ENCODE results near the gene EVL.

EVL gene

DNA sequence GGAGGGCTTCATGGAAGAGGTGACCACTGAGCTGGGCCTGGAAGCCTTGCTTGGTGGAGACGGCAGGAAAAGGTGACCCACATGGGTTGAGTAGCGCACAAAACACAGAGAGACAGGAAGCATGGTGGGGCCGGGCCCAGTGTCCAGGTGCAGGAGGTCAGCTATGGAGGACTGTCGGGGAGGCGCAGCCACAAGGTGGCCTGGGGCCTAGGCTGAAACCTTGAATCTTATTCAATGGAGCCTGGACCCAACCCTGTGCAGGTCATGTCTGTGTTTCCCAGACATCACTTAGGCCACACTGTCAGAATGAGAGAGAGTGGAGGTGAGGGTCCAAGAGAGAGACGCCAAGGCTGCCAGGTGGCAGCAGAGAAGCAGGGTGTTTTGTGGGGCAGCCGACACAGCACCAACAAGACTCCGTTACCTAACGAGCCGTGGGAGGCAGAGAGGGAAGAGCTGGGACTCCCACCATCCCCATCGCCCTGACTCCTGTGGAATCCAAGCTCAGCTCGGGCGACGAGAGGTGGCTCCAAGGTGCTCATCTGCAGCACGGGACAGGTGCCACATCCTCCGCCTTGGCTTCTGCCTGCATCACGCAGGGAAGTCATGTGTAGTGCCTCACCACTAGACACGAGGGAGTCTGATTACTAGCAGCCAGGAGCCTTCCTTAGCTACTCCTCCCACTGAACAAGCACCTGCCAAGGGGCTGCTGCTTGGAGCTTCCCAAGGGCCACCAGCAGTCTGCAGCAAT lies 55.5 kb downstream of the EVL start:
- Mint-ChIP-seq H3K4me3 (no peak overlapping the region), H3K36me3 (peaks cover 15% of the 10 kb centered on the region)

DNA sequence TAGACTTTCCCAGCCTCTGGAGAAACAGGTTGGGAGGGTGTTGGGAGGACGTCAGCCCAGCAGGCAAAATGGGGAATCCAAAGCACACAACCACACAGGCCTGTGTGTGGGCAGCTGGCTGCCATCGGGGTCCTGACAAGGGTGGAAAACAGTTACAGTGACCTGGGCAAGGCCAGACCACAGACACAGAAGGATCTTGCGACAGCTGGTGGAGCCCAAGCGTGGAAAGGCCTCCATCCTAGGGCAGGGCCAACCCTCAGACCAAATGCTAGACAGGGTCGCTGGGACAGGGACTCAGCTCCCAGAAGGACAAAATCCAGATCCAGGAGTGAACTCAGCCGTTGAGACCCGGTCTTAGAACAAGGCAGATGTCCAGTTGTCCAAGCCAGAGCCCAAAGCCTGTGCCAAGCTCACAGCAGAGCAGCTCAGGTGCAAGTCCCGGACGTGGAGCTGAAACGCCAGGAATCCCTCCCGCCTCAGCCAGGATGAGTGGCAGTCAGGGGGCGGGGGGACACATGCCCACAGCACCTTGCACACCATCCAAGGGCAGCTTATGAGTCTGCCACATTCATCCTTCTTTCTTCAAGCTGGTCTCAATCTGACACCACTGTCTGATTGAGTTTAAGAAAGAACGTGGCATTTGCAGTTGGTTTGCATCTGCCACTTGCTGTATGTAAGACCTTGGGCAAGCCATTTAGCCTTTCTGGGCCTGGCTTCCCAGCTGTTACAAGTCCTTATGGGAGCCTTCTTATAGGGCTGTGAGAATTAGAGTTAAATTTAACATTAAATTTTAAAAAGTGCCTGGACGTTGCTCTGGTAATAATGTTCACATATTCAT lies 56.6 kb downstream of the EVL start:
- H3K36me3 Mint-ChIP-seq, result peaks cover 14% of the 10 kb centered on the region
- H3K9me3 Mint-ChIP-seq, result no peaks in the 10 kb centered on the region
- no peak overlapping the region for H3K27ac Mint-ChIP-seq
- H3K4me3 Mint-ChIP-seq, result no peak overlapping the region
- H3K27me3 Mint-ChIP-seq, result no peaks in the 10 kb centered on the region
- DNase-seq (ENCODE audit: low spot score in 2 of 2) (no peak), ATAC-seq (ENCODE audit: low read depth) (no peak)
- peaks cover 22% of the 10 kb centered on the region for H3K4me1 Mint-ChIP-seq

More for the DNA sequence above, 55.5 kb downstream of the EVL start:
- Mint-ChIP-seq H3K4me1 (peaks cover 25% of the 10 kb centered on the region), H3K27me3 (no peaks in the 10 kb centered on the region), H3K9me3 (no peaks in the 10 kb centered on the region), H3K27ac (no peak overlapping the region)
- DNase-seq (ENCODE audit: low spot score in 2 of 2) (no peak), ATAC-seq (ENCODE audit: low read depth) (no peak)

DNA sequence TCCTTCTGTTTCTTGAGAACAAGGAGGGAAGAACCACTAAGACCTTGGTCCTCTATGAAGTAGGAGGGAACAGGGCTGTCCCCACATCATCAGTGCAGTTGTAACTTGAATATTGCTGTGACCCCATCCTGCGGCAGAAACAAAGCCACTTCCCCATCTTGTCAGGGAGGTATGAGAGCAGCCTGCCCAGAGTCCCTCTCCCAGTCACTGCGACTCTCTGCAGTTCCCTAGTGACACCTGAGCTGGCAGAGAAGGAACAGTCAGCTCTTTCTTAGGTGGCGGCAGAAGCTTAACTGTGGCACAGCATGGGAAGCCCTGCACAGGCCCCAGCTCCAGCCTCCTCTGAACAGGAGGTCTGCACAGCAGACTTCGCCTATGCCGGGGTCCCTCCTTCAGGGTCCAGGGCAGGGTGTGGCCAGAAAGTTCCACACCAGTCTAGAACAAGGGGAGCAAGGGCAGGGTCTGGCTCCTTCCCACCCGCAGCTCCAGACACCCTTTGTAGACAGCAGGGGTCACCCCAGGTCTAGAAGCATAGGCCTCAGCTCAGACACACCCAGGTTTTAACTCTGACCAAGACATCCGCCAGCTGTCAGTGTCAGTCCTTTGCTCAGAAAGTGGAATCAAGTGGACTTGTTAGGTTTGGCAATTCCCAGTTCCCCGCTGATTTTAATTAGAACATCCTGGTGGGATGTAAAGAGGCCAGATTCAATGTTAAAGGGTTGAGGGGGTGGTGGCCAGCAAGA lies 57.4 kb downstream of the EVL start:
- Mint-ChIP-seq H3K27ac (peak overlapping the region; percentile 28), H3K9me3 (no peaks in the 10 kb centered on the region), H3K36me3 (peaks cover 17% of the 10 kb centered on the region), H3K4me1 (peaks cover 17% of the 10 kb centered on the region), H3K27me3 (no peaks in the 10 kb centered on the region), H3K4me3 (no peak overlapping the region)
- ATAC-seq (ENCODE audit: low read depth) (no peak), DNase-seq (ENCODE audit: low spot score in 2 of 2) (no peak)

DNA sequence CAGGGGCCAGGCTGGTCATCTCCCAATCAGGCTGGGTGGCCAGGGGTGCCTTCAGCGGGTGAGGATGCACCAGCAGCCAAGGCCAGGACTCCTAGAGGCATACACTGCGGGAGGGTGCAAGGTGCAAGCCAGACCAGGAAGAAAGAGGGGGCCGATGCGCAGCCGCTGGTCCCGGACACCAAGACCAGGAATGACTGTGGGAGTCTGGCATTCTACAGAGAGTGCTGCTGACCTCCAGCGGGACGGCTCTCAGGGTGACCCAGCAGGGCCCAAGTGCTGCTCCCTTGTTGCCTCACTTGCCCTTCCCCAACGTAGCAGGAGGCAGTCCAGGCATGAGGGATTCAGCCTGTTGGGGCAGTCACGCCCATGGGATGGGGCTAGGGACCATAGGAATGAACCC lies 58.4 kb downstream of the EVL start:
- no peaks in the 10 kb centered on the region for H3K9me3 Mint-ChIP-seq
- H3K36me3 Mint-ChIP-seq, result peaks cover 17% of the 10 kb centered on the region

DNA sequence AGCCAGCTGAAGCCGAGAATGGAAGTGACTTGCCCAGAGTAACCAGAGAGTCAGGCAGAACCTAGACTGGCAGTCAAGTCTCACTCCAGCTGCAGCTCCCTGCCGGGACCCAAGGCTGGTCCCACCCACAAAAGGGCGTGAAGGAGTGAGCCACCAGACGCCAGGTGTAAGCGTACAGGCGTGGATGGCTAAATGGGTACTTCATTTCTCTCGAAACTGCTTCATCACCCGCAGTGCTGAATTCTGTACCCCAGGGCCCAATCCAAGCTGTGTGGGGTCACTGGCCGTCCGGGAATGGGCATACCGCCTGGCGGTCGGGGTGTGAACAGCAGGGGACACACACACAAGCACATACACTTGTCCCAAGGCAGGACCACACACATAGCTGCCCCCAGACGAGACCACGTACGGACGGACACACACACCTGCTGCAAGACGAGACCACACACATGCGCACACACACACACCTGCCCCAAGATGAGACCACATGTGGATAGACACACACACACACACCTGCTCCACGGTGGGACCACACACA lies 59.4 kb downstream of the EVL start:
- Mint-ChIP-seq H3K9me3 (no peaks in the 10 kb centered on the region), H3K27ac (no peak overlapping the region), H3K4me3 (no peak overlapping the region), H3K36me3 (peaks cover 17% of the 10 kb centered on the region), H3K27me3 (no peaks in the 10 kb centered on the region), H3K4me1 (peaks cover 8% of the 10 kb centered on the region)
- DNase-seq (ENCODE audit: low spot score in 2 of 2), result no peak
- no peak for ATAC-seq (ENCODE audit: low read depth)

More for the DNA sequence above, 58.4 kb downstream of the EVL start:
- DNase-seq (ENCODE audit: low spot score in 2 of 2) (no peak), ATAC-seq (ENCODE audit: low read depth) (no peak)
- Mint-ChIP-seq H3K4me1 (peaks cover 8% of the 10 kb centered on the region), H3K27ac (no peak overlapping the region), H3K27me3 (no peaks in the 10 kb centered on the region), H3K4me3 (no peak overlapping the region)

DNA sequence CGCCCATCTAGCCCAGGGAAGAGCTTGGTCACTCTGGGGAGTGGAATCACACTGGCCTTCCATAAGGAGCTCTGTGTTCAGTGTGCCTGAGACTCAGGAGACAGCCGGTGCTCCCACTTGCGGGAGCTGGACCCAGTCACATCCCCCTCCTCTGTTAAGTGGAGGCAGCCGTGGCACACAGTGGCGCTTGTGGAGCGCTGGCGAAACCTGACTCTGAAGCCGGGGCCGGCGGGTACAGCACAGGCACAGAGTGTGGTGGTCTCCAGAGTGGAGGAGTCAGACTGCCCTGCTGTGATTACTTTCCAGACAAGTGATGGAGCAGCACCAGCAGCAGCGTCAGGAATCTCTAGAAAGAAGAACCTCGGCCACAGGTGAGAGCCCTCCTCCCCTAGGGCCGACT lies 61.2 kb downstream of the EVL start:
- no peak overlapping the region for H3K27ac Mint-ChIP-seq
- peaks cover 20% of the 10 kb centered on the region for H3K36me3 Mint-ChIP-seq
- H3K4me3 Mint-ChIP-seq, result no peak overlapping the region
- ATAC-seq (ENCODE audit: low read depth), result no peak
- H3K9me3 Mint-ChIP-seq, result no peaks in the 10 kb centered on the region
- H3K27me3 Mint-ChIP-seq, result no peaks in the 10 kb centered on the region
- no peak for DNase-seq (ENCODE audit: low spot score in 2 of 2)
- H3K4me1 Mint-ChIP-seq, result peaks cover 7% of the 10 kb centered on the region

DNA sequence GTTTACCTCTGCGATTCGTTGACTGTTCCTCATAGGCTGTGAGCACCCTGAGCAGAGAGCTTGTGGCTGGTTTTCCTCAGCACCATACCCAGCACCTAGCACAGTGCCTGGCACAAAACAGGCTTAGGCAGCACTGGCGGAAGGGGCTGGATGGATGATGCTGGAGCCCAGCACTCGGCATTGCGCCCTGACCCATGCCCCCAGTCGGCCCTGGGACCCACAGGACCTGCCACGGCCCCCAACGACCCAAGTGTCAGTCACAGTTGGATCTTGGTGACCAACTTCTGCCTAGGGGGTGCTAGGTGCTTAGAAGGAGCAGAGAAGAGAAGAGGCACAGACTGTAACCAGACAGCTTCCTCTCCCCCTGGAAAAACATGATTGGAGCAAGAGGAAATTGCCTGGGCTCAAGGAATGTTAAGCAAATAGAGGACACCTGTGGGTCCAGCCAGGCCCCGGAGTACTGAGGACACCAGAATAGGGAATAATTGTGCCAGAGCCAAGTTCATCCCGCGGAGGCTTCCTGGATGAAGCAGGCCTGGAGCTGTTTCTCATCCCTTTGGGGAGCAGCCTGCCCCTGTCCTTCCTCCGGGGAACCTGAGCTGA lies 62.7 kb downstream of the EVL start:
- peaks cover 7% of the 10 kb centered on the region for H3K4me1 Mint-ChIP-seq
- no peaks in the 10 kb centered on the region for H3K9me3 Mint-ChIP-seq
- no peaks in the 10 kb centered on the region for H3K27me3 Mint-ChIP-seq
- H3K27ac Mint-ChIP-seq, result no peak overlapping the region
- DNase-seq (ENCODE audit: low spot score in 2 of 2) (no peak), ATAC-seq (ENCODE audit: low read depth) (no peak)
- peaks cover 22% of the 10 kb centered on the region for H3K36me3 Mint-ChIP-seq
- no peak overlapping the region for H3K4me3 Mint-ChIP-seq

DNA sequence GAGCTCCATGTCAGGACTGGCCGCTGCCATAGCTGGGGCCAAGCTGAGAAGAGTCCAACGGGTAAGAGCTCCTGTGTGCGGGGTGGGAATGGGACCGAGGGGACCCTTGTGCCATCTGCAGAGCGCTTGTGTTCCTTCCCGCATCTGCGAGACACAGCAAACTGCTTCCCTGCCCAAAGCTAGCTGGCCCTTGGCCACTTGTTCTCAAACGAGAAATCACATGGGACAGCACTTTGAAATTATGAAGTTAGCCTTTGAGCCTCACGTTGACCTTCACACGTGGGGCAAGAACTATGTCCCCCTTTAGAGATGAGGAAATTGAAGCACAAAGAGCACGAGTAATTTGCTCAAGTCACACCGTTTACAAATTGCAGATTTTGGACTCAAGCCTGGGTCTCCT lies 63.5 kb downstream of the EVL start:
- H3K4me3 Mint-ChIP-seq, result no peak overlapping the region
- H3K27me3 Mint-ChIP-seq, result no peaks in the 10 kb centered on the region
- H3K36me3 Mint-ChIP-seq, result peaks cover 23% of the 10 kb centered on the region
- ATAC-seq (ENCODE audit: low read depth) (no peak), DNase-seq (ENCODE audit: low spot score in 2 of 2) (no peak)
- H3K4me1 Mint-ChIP-seq, result peaks cover 7% of the 10 kb centered on the region
- H3K27ac Mint-ChIP-seq, result no peak overlapping the region
- H3K9me3 Mint-ChIP-seq, result no peaks in the 10 kb centered on the region

DNA sequence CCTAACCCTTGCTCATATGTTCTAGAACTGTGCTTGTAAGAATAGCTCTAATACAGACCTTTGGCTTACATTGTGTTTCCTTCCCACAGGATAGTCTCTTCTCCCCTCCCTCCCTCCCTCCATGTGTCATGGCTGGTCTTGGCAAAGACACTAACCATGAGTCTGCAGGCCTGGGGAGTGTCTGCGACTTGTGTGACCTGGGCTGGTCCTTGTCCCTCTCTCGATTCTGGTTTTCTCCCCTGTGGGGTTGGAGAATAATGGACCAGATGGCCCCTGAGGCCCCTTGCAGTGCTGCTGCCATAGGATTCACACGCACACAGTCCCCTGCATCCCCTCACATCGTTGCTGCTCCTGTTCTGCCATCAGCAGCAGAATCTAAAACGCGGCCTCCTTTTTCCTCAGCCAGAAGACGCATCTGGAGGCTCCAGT lies 64.0 kb downstream of the EVL start:
- Mint-ChIP-seq H3K9me3 (no peaks in the 10 kb centered on the region), H3K4me1 (peaks cover 9% of the 10 kb centered on the region), H3K36me3 (peaks cover 27% of the 10 kb centered on the region), H3K4me3 (no peak overlapping the region), H3K27ac (no peak overlapping the region), H3K27me3 (no peaks in the 10 kb centered on the region)
- DNase-seq (ENCODE audit: low spot score in 2 of 2) (no peak), ATAC-seq (ENCODE audit: low read depth) (no peak)

DNA sequence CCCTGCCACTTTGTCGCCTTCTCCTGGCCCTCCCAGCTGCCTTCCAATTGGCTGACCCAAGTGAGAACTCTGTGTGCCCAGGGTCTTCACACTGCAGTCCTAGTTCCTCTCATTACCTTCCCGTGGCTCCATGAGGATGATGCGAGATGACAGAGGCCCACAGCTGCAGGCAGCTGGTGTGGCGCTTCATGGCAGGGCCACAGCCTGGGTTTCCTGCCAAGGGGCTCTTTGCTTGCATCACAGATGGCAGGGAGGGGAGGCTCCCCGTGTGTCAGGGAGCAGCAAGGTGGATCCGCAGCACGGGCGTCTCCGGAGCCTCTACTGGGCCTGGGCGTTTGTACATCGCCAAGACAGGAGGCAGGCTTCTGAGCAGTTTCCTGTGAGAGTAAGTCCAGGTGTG lies 65.3 kb downstream of the EVL start:
- H3K27me3 Mint-ChIP-seq, result no peaks in the 10 kb centered on the region
- H3K4me1 Mint-ChIP-seq, result peaks cover 6% of the 10 kb centered on the region
- H3K27ac Mint-ChIP-seq, result no peak overlapping the region
- H3K4me3 Mint-ChIP-seq, result no peak overlapping the region
- DNase-seq (ENCODE audit: low spot score in 2 of 2) (no peak), ATAC-seq (ENCODE audit: low read depth) (no peak)
- no peaks in the 10 kb centered on the region for H3K9me3 Mint-ChIP-seq
- H3K36me3 Mint-ChIP-seq, result peaks cover 21% of the 10 kb centered on the region

DNA sequence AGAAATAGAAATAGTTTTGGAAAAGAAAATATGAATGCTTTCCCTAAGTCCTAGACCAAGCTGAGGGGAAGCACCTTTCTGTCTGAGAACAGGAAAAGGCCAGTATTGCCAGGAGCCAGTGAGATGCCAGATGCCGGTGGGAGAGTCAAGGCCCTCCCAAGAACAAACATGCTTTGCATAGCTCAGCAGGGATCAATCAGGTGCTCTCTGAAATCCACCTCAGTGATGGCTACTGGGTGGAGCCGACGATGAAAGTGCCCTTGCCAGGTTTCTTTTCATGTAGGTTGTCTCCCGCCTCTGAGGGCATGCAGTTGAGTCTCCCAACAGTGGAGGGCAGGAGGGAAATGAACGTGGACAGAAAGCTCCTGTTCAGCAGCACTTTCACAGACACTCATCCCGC lies 66.0 kb downstream of the EVL start:
- H3K4me3 Mint-ChIP-seq, result no peak overlapping the region
- peaks cover 21% of the 10 kb centered on the region for H3K36me3 Mint-ChIP-seq
- DNase-seq (ENCODE audit: low spot score in 2 of 2) (no peak), ATAC-seq (ENCODE audit: low read depth) (no peak)
- no peak overlapping the region for H3K27ac Mint-ChIP-seq
- no peaks in the 10 kb centered on the region for H3K27me3 Mint-ChIP-seq
- no peaks in the 10 kb centered on the region for H3K9me3 Mint-ChIP-seq
- H3K4me1 Mint-ChIP-seq, result peaks cover 6% of the 10 kb centered on the region

DNA sequence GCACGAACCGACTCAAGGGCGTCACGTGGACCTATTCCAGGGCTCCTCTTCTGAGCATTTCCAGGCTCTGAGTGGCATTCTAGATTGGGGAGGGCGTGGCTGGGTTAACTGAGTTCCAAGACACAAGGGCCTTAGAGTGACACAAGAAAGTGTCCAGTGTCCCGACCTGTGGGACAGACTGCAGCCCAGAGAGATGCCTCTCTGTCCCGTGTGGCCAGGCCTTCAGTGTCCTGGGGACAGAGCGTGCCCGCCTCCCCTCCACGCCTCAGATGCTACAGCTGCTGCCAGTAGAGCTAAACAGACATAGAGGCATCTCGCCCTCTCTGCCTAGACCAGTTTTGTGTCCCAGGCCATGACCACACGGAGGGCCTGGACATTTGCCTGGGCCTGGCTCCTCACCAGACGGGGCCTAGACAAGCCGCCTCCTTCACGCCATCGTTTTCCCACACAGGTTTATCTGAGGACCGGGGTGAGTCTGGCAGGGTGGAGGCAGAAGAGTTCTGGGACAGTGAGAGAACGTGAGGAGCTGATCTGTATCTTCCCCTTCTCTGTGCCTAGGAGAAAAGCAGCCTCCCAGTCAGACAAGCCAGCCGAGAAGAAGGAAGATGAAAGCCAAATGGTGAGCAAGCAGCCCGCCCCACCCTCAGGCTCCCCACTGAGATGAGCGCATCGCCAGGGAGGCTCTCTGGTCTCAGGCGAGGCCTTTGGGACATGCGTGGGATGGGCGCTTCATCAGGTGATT lies 67.1 kb downstream of the EVL start:
- Mint-ChIP-seq H3K4me3 (no peak overlapping the region), H3K4me1 (peaks cover 6% of the 10 kb centered on the region), H3K9me3 (no peaks in the 10 kb centered on the region), H3K27ac (no peak overlapping the region), H3K27me3 (no peaks in the 10 kb centered on the region), H3K36me3 (peaks cover 21% of the 10 kb centered on the region)
- ATAC-seq (ENCODE audit: low read depth), result no peak
- no peak for DNase-seq (ENCODE audit: low spot score in 2 of 2)

DNA sequence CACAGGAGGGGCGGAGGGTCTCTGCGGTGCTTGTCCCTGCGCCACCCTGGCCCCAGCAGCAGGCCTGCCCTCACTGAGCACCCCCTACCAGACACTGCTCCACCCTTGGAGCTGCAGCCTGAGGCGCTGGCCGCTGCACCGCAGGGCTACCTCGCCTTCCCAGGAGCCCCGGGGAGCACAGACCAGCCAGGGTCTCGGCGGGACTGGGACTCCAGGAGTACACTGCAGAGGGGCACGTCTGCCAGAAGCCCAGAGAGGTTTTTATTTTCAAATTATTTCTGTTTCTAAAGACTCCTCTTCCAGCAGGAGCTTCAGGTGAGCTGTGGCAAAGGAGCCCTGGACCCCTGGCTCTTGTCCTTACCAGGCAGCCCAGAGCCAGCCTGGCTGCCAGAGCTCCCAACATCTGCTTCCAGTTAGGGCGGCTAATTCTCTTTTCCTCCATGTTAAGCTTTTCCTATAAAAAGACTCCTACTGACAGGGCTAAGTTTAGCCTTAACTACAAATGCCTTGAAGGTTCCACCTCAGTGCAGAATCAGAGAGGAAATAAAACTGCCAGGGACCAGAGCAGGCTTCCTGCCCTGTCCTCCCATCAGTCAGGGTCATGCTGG lies 67.8 kb downstream of the EVL start:
- Mint-ChIP-seq H3K4me1 (peaks cover 6% of the 10 kb centered on the region), H3K36me3 (peaks cover 17% of the 10 kb centered on the region), H3K27ac (peak overlapping the region; percentile 67), H3K4me3 (no peak overlapping the region), H3K27me3 (no peaks in the 10 kb centered on the region), H3K9me3 (no peaks in the 10 kb centered on the region)
- ATAC-seq (ENCODE audit: low read depth), result no peak
- no peak for DNase-seq (ENCODE audit: low spot score in 2 of 2)

Data from memory B cell (primary cell).